GM12878 (cell line): ENCODE results near the gene CAMTA1. TPM values are rescaled to one million over a fixed set of nuclear protein-coding genes. Genes with fewer than 3 reads are reported as not detected.

Source experiments
- ATAC-seq: fragments of 200-7000 bp; cut with Tn5 transposase; 3 replicates; pipeline ENCODE4 v1.9.1; 2020; ENCODE audit warnings: mild to moderate bottlenecking, moderate library complexity
- BruUV-seq: library from RNA; stranded (reverse); fragments of 400-500 nt; replicated peaks from 2 replicates; lab custom pipeline; 2021; lab: Mats Ljungman, UMichigan
- CTCF ChIA-PET: fragments of 300-600 bp; sonication (Branson Sonifier 250); formaldehyde crosslinking; extraction: SDS; loops from one replicate; lab custom pipeline; 2021; ENCODE audit warnings: inconsistent platforms; lab: Yijun Ruan, JAX
- POLR2A ChIA-PET: fragments of 350-600 bp; formaldehyde crosslinking; extraction: SDS; loops from one replicate; lab custom pipeline; 2021; ENCODE audit warnings: inconsistent platforms; lab: Charles Lee
- RAD21 ChIA-PET: fragments of 300-600 bp; sonication (Branson Sonifier 250); formaldehyde crosslinking; loops from one replicate; lab custom pipeline; 2023; ENCODE audit warnings: antibody characterized with exemption; ENCODE audit not compliant: unreplicated experiment; lab: Charles Lee
- SMC1A ChIA-PET: fragments of 300-600 bp; sonication (Branson Sonifier 250); formaldehyde crosslinking; loops from one replicate; lab custom pipeline; 2023; ENCODE audit not compliant: unreplicated experiment, uncharacterized antibody; lab: Charles Lee
- DNase-seq: peaks from one replicate; pipeline ENCODE4 v3.0.0-alpha.2; 2011; ENCODE audit warnings: low read depth, low spot score
- FAIRE-seq: peaks from 3 replicates; lab custom pipeline; 2011; peaks lifted over from hg19 to GRCh38; lab: Jason Lieb, UNC
- H2AFZ ChIP-seq: 2 replicates; pipeline ENCODE4 v1.6.0; 2011; ENCODE audit warnings: low read depth, low read length, control low read depth; ENCODE audit not compliant: control insufficient read depth
- H3K27ac ChIP-seq: 2 replicates; pipeline ENCODE4 v1.5.1; 2011; ENCODE audit warnings: control low read depth; ENCODE audit not compliant: control insufficient read depth, insufficient read depth
- H3K27me3 ChIP-seq, 2 experiments: replicated peaks in 1 of 2; 2 replicates each; pipeline versions ENCODE4 v1.6.0 to v1.6.1; 2011; ENCODE audit warnings: low read length in 1 of 2; ENCODE audit not compliant: control insufficient read depth in 2 of 2, insufficient read depth in 2 of 2
- H3K36me3 ChIP-seq, 2 experiments: 2 replicates each; pipeline ENCODE4 v1.5.1; 2011; ENCODE audit warnings: low read length in 1 of 2; ENCODE audit not compliant: control insufficient read depth in 2 of 2, insufficient read depth in 2 of 2
- H3K4me1 ChIP-seq: 2 replicates; pipeline ENCODE4 v1.6.1; 2011; ENCODE audit warnings: mild to moderate bottlenecking, low read length, moderate library complexity, mixed read lengths; ENCODE audit not compliant: control insufficient read depth, insufficient read depth
- H3K4me2 ChIP-seq: 2 replicates; pipeline ENCODE4 v1.6.0; 2011; ENCODE audit warnings: control low read depth; ENCODE audit not compliant: control insufficient read depth, insufficient read depth
- H3K4me3 ChIP-seq: fragments of 200-600 bp; sonication (generic); 2 replicates; pipeline ENCODE4 v1.5.1; 2016
- H3K79me2 ChIP-seq: 2 replicates; pipeline ENCODE4 v1.6.0; 2011; ENCODE audit warnings: low read length; ENCODE audit not compliant: control insufficient read depth, insufficient read depth
- H3K9ac ChIP-seq: 2 replicates; pipeline ENCODE4 v1.8.0; 2011; ENCODE audit warnings: low read length, control low read depth, mixed read lengths; ENCODE audit not compliant: control insufficient read depth, insufficient read depth
- H3K9me3 ChIP-seq: replicated peaks from 3 replicates; pipeline ENCODE4 v1.5.1; 2011; ENCODE audit warnings: mild to moderate bottlenecking, low read length; ENCODE audit not compliant: control insufficient read depth, insufficient read depth
- H4K20me1 ChIP-seq: 2 replicates; pipeline ENCODE4 v1.6.0; 2011; ENCODE audit not compliant: control insufficient read depth, insufficient read depth
- CBX5 ChIP-seq: sonication (generic); IDR thresholded peaks from 2 replicates; pipeline ENCODE4 v1.6.1; 2016; ENCODE audit warnings: low read depth, moderate library complexity, mild to moderate bottlenecking, inconsistent platforms
- CEBPB ChIP-seq, 2 experiments: fragments of 150-350 bp in 1 of 2; IDR thresholded peaks; 2 replicates each; pipeline ENCODE4 v1.6.1; 2012 to 2014; ENCODE audit warnings: low read depth in 2 of 2, low read length in 2 of 2, borderline replicate concordance in 1 of 2, inconsistent platforms in 1 of 2
- CREM ChIP-seq: IDR thresholded peaks from 2 replicates; pipeline ENCODE4 v1.6.1; 2014; ENCODE audit warnings: antibody characterized with exemption, low read depth
- IKZF1 ChIP-seq: fragments of 450-650 bp; conservative IDR thresholded peaks from 2 replicates; pipeline ENCODE4 v1.6.1; 2017; ENCODE audit warnings: antibody characterized with exemption, mild to moderate bottlenecking
- KDM1A ChIP-seq: fragments of 200-600 bp; sonication (generic); IDR thresholded peaks from 2 replicates; pipeline ENCODE4 v1.6.1; 2016; ENCODE audit warnings: borderline replicate concordance
- POLR2AphosphoS2 ChIP-seq: IDR thresholded peaks from 2 replicates; pipeline ENCODE4 v1.6.1; 2011; ENCODE audit warnings: low read depth, mild to moderate bottlenecking, low read length, improper control_type of control experiment, moderate library complexity
- SIN3A ChIP-seq: IDR thresholded peaks from 2 replicates; pipeline ENCODE4 v1.6.1; 2012; ENCODE audit warnings: low read depth, low read length, improper control_type of control experiment
- SIX5 ChIP-seq: IDR thresholded peaks from 2 replicates; pipeline ENCODE4 v1.6.1; 2011; ENCODE audit warnings: mild to moderate bottlenecking, low read depth, low read length, moderate library complexity; ENCODE audit not compliant: severe bottlenecking
- STAT3 ChIP-seq: IDR thresholded peaks from 2 replicates; pipeline ENCODE4 v1.6.1; 2011; ENCODE audit warnings: low read depth, low read length, improper control_type of control experiment
- WGBS: methylation state at CpG from one replicate; pipeline ENCODE4 v1.1.6; 2016; ENCODE audit warnings: low lambda C conversion rate; ENCODE audit not compliant: insufficient replicate concordance, insufficient coverage; ENCODE audit errors: missing lambda C conversion rate; 5-methylcytosine and 5-hydroxymethylcytosine counted together
- in situ Hi-C: fragments of 300-500 bp; cut with MboI; formaldehyde crosslinking; loops from 9 replicates; pipeline ENCODE4 v1.14.3; 2018; ENCODE audit warnings: mixed read lengths
- intact Hi-C: fragments of 100-400 bp; cut with micrococcal nuclease; formaldehyde crosslinking; loops from one replicate; pipeline ENCODE4 v1.14.2; 2022; ENCODE audit not compliant: unreplicated experiment
- polyA plus RNA-seq, 11 experiments: library from polyadenylated mRNA; depleted of rRNA in 4 of 11; unstranded in 6 of 11; stranded (reverse) in 5 of 11; fragments of >200 nt; fragmentation: Nextera tagmentation in 4 of 11; fragmentation: Illumina TruSeq in 1 of 11; extraction: Ambion mirVana in 4 of 11; extraction: Trizol in 1 of 11; gene quantifications; 1 replicate in 1 of 11; 2 replicates in 10 of 11; pipeline versions ENCODE4 v1.2.1 to v1.2.3, GENCODE V29; 2011 to 2016; ENCODE audit warnings: inconsistent platforms in 2 of 11, missing spikeins in 2 of 11, low read depth in 1 of 11
- total RNA-seq, 4 experiments: library from RNA; depleted of rRNA in 3 of 4; stranded (reverse); fragments of >200 nt in 3 of 4; fragmentation: Illumina TruSeq in 1 of 4; extraction: Trizol in 1 of 4; gene quantifications; 2 replicates each; pipeline versions ENCODE4 v1.2.1 to v1.2.3, GENCODE V29; 2013 to 2021
- TF ChIP-seq, protein P1 (sequence below): fragments of 450-650 bp; formaldehyde crosslinking; IDR thresholded peaks from 2 replicates; pipeline ENCODE4 v1.4.0; 2020; ENCODE audit warnings: mild to moderate bottlenecking, moderate library complexity
- TF ChIP-seq, protein P2 (sequence below): IDR thresholded peaks from 2 replicates; pipeline ENCODE4 v1.6.1; 2012; ENCODE audit warnings: improper control_type of control experiment, low read depth, low read length; ENCODE audit not compliant: insufficient replicate concordance
- TF ChIP-seq, protein P3 (sequence below): IDR thresholded peaks from 2 replicates; pipeline ENCODE4 v1.6.1; 2012; ENCODE audit warnings: low read length, inconsistent platforms
- TF ChIP-seq, protein P4 (sequence below): fragments of 150-350 bp; IDR thresholded peaks from 2 replicates; pipeline ENCODE4 v1.6.1; 2014; ENCODE audit warnings: mild to moderate bottlenecking, low read depth, low read length

CAMTA1 gene
- total and polyA plus RNA-seq, 10 of the 15 experiments (the other 5 are each of a cell fraction or from before 2014, with no cell fraction given), result 37.7 to 148 (median 76.4) TPM

DNA sequence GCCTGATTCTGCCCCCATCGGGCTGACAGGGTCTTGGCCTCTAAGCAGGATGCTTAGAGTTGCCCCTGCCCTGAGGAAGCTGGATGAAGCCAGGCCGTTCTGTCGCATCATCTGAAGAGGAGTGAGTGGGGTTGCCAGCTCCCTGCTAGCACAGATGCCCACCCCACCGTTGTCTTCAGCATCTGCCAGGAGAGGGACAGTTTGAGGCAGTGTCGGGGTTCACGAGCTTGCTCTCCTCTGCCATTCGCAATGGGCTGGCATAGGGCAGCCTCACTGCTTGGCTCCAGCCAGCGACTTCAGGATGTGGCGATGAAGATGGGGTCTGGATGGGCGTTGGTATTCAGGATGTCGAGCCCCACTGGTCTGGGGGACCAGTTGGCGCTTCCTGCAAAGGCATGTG lies 840.1 kb downstream of the CAMTA1 start:
- POLR2A ChIA-PET, result no interaction called here
- SMC1A ChIA-PET, result no interaction called here
- WGBS, result 30% methylated on average over 12 of the region's 12 CpGs
- Histone ChIP-seq H4K20me1 (no peaks in the 10 kb centered on the region), H3K79me2 (no peaks in the 10 kb centered on the region), H3K9ac (no peak overlapping the region), H3K27ac (no peak overlapping the region), H3K4me3 (no peak overlapping the region), H3K4me1 (no peaks in the 10 kb centered on the region), H3K36me3 (no peaks in the 10 kb centered on the region), H2AFZ (no peak overlapping the region), H3K27me3 (peaks cover 8% of the 10 kb centered on the region in 2 experiments), H3K9me3 (no peaks in the 10 kb centered on the region), H3K4me2 (no peak overlapping the region)
- BruUV-seq, result no TSS peak
- intact Hi-C loops, result no loop called here
- no peak for FAIRE-seq
- in situ Hi-C loops, result no loop called here
- RAD21 ChIA-PET, result interaction anchor here (0.5 kb wide), 1 partner anchor 133 kb away, joined by 3 read pairs; no protein-coding TSS in a partner anchor
- DNase-seq, result no peak
- CTCF ChIA-PET, result no interaction called here
- no peak for ATAC-seq
- no peak for TF ChIP-seq CBX5
- no peak for TF ChIP-seq IKZF1
- TF ChIP-seq SIX5, result no peak
- no peak for TF ChIP-seq POLR2AphosphoS2
- TF ChIP-seq STAT3, result no peak
- no peak for TF ChIP-seq CREM
- TF ChIP-seq, protein P1, sequence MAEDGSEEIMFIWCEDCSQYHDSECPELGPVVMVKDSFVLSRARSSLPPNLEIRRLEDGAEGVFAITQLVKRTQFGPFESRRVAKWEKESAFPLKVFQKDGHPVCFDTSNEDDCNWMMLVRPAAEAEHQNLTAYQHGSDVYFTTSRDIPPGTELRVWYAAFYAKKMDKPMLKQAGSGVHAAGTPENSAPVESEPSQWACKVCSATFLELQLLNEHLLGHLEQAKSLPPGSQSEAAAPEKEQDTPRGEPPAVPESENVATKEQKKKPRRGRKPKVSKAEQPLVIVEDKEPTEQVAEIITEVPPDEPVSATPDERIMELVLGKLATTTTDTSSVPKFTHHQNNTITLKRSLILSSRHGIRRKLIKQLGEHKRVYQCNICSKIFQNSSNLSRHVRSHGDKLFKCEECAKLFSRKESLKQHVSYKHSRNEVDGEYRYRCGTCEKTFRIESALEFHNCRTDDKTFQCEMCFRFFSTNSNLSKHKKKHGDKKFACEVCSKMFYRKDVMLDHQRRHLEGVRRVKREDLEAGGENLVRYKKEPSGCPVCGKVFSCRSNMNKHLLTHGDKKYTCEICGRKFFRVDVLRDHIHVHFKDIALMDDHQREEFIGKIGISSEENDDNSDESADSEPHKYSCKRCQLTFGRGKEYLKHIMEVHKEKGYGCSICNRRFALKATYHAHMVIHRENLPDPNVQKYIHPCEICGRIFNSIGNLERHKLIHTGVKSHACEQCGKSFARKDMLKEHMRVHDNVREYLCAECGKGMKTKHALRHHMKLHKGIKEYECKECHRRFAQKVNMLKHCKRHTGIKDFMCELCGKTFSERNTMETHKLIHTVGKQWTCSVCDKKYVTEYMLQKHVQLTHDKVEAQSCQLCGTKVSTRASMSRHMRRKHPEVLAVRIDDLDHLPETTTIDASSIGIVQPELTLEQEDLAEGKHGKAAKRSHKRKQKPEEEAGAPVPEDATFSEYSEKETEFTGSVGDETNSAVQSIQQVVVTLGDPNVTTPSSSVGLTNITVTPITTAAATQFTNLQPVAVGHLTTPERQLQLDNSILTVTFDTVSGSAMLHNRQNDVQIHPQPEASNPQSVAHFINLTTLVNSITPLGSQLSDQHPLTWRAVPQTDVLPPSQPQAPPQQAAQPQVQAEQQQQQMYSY (CRISPR knock-in tag), result no peak
- TF ChIP-seq, protein P2, sequence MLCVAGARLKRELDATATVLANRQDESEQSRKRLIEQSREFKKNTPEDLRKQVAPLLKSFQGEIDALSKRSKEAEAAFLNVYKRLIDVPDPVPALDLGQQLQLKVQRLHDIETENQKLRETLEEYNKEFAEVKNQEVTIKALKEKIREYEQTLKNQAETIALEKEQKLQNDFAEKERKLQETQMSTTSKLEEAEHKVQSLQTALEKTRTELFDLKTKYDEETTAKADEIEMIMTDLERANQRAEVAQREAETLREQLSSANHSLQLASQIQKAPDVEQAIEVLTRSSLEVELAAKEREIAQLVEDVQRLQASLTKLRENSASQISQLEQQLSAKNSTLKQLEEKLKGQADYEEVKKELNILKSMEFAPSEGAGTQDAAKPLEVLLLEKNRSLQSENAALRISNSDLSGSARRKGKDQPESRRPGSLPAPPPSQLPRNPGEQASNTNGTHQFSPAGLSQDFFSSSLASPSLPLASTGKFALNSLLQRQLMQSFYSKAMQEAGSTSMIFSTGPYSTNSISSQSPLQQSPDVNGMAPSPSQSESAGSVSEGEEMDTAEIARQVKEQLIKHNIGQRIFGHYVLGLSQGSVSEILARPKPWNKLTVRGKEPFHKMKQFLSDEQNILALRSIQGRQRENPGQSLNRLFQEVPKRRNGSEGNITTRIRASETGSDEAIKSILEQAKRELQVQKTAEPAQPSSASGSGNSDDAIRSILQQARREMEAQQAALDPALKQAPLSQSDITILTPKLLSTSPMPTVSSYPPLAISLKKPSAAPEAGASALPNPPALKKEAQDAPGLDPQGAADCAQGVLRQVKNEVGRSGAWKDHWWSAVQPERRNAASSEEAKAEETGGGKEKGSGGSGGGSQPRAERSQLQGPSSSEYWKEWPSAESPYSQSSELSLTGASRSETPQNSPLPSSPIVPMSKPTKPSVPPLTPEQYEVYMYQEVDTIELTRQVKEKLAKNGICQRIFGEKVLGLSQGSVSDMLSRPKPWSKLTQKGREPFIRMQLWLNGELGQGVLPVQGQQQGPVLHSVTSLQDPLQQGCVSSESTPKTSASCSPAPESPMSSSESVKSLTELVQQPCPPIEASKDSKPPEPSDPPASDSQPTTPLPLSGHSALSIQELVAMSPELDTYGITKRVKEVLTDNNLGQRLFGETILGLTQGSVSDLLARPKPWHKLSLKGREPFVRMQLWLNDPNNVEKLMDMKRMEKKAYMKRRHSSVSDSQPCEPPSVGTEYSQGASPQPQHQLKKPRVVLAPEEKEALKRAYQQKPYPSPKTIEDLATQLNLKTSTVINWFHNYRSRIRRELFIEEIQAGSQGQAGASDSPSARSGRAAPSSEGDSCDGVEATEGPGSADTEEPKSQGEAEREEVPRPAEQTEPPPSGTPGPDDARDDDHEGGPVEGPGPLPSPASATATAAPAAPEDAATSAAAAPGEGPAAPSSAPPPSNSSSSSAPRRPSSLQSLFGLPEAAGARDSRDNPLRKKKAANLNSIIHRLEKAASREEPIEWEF, result no peak
- TF ChIP-seq, protein P3, sequence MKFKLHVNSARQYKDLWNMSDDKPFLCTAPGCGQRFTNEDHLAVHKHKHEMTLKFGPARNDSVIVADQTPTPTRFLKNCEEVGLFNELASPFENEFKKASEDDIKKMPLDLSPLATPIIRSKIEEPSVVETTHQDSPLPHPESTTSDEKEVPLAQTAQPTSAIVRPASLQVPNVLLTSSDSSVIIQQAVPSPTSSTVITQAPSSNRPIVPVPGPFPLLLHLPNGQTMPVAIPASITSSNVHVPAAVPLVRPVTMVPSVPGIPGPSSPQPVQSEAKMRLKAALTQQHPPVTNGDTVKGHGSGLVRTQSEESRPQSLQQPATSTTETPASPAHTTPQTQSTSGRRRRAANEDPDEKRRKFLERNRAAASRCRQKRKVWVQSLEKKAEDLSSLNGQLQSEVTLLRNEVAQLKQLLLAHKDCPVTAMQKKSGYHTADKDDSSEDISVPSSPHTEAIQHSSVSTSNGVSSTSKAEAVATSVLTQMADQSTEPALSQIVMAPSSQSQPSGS, result no peak
- no peak for TF ChIP-seq SIN3A
- no peak for TF ChIP-seq KDM1A
- no peak for TF ChIP-seq CEBPB (IDR thresholded peaks at IDR 0.05; ENCODE audit: borderline replicate concordance in 1 of 2, low read depth in 2 of 2, low read length in 2 of 2)
- TF ChIP-seq, protein P4, sequence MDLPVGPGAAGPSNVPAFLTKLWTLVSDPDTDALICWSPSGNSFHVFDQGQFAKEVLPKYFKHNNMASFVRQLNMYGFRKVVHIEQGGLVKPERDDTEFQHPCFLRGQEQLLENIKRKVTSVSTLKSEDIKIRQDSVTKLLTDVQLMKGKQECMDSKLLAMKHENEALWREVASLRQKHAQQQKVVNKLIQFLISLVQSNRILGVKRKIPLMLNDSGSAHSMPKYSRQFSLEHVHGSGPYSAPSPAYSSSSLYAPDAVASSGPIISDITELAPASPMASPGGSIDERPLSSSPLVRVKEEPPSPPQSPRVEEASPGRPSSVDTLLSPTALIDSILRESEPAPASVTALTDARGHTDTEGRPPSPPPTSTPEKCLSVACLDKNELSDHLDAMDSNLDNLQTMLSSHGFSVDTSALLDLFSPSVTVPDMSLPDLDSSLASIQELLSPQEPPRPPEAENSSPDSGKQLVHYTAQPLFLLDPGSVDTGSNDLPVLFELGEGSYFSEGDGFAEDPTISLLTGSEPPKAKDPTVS, result no peak
